Measurements from ENCODE around the gene ZNF565.

The ZNF565 gene

DNA sequence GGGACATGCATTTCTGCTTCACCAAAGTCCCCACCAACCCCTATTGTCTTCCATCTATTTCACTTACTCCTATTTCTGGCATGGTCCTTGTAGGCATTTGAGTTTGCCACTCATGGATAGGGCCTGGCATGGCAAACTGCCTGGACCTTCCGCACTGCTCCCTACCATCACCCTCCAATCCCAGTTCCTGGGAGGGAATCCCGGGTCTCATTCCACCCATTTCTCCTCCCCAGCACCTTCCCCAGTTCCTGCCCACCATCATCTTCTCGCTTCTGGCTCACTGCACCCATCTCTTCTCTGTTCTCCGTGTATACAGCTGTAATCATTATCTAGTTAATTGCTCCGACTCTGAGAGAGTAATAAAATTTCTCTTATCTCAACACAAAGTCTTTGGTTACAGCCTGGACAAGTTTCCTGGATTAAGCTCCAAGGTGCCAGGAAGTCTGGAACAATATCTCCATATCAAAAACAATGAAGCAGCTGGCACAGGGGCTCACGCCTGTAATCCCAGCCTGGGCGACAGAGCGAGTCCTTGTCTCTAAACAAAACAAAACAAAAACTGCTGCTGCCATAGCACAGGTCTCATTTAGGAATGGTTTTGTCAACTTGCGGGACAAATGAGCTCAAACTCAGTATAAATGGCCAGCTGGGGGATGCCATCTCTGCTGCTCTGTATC, 45.2 kb downstream of the ZNF565 start:
- peak; percentile 12; the same call in 2 of the 3 replicates for ATAC-seq
- TF ChIP-seq POU6F1 (CRISPR knock-in tag; IDR thresholded peaks at IDR 0.05; ENCODE audit: borderline replicate concordance, low read depth) (no peak), TCF4 (CRISPR knock-in tag; IDR thresholded peaks at IDR 0.05; ENCODE audit: borderline replicate concordance) (peak; percentile 12; the same call in 1 of the 2 replicates), ISL1 (CRISPR knock-in tag; IDR thresholded peaks at IDR 0.05) (0 out of 2 replicates have a peak, but pooled peaks have one; percentile 8)

DNA sequence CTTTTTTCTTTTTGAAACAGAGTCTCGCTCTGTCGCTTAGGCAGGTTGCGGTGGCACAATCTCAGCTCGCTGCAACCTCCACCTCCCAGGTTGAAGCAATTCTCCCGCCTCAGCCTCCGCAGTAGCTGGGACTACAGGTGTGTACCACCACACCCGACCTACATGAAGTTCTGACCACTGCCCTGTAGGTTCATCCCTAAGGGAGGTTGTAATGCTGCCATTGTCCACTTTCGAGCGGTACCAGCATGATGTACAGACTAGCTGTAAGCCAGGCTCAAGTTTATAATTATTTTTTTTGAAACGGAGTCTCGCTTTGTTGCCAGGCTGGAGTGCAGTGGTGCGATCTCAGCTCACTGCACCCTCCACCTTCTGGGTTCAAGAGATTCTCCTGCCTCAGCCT, 50.7 kb downstream of the ZNF565 start:
- no peak for ATAC-seq

GRCh38 chr19:36160821-36161596, 53.5 kb downstream of the ZNF565 start:
- ATAC-seq: no peak
- TF ChIP-seq SNAI2 (CRISPR knock-in tag; IDR thresholded peaks at IDR 0.05) (no peak), TCF4 (CRISPR knock-in tag; IDR thresholded peaks at IDR 0.05; ENCODE audit: borderline replicate concordance) (no peak), ZNF70 (CRISPR knock-in tag; IDR thresholded peaks at IDR 0.05) (no peak), ESRRG (CRISPR knock-in tag; IDR thresholded peaks at IDR 0.05) (no peak), OSR1 (CRISPR knock-in tag; IDR thresholded peaks at IDR 0.05) (no peak), CREB5 (CRISPR knock-in tag; IDR thresholded peaks at IDR 0.05; ENCODE audit: low read depth) (no peak), ARNTL (CRISPR knock-in tag; IDR thresholded peaks at IDR 0.05; ENCODE audit: borderline replicate concordance, low read depth) (no peak), POU6F1 (CRISPR knock-in tag; IDR thresholded peaks at IDR 0.05; ENCODE audit: borderline replicate concordance, low read depth) (no peak), ZC3H10 (CRISPR knock-in tag; IDR thresholded peaks at IDR 0.05) (no peak), ZFP3 (CRISPR knock-in tag; IDR thresholded peaks at IDR 0.05) (no peak), TOX (CRISPR knock-in tag; IDR thresholded peaks at IDR 0.05; ENCODE audit: borderline replicate concordance) (no peak), TSHZ2 (CRISPR knock-in tag; IDR thresholded peaks at IDR 0.05) (no peak), ZFP30 (CRISPR knock-in tag; IDR thresholded peaks at IDR 0.05) (no peak), PPARA (CRISPR knock-in tag; IDR thresholded peaks at IDR 0.05; ENCODE audit: borderline replicate concordance) (no peak), ZNF565 (CRISPR knock-in tag; conservative IDR thresholded peaks at IDR 0.05; ENCODE audit: low read depth) (no peak)
- TF ChIP-seq, protein P1, sequence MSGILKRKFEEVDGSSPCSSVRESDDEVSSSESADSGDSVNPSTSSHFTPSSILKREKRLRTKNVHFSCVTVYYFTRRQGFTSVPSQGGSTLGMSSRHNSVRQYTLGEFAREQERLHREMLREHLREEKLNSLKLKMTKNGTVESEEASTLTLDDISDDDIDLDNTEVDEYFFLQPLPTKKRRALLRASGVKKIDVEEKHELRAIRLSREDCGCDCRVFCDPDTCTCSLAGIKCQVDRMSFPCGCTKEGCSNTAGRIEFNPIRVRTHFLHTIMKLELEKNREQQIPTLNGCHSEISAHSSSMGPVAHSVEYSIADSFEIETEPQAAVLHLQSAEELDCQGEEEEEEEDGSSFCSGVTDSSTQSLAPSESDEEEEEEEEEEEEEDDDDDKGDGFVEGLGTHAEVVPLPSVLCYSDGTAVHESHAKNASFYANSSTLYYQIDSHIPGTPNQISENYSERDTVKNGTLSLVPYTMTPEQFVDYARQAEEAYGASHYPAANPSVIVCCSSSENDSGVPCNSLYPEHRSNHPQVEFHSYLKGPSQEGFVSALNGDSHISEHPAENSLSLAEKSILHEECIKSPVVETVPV (CRISPR knock-in tag; IDR thresholded peaks at IDR 0.05): no peak
- TF ChIP-seq, protein P2, sequence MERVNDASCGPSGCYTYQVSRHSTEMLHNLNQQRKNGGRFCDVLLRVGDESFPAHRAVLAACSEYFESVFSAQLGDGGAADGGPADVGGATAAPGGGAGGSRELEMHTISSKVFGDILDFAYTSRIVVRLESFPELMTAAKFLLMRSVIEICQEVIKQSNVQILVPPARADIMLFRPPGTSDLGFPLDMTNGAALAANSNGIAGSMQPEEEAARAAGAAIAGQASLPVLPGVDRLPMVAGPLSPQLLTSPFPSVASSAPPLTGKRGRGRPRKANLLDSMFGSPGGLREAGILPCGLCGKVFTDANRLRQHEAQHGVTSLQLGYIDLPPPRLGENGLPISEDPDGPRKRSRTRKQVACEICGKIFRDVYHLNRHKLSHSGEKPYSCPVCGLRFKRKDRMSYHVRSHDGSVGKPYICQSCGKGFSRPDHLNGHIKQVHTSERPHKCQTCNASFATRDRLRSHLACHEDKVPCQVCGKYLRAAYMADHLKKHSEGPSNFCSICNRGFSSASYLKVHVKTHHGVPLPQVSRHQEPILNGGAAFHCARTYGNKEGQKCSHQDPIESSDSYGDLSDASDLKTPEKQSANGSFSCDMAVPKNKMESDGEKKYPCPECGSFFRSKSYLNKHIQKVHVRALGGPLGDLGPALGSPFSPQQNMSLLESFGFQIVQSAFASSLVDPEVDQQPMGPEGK (CRISPR knock-in tag; IDR thresholded peaks at IDR 0.05; ENCODE audit: borderline replicate concordance): no peak

More for the DNA sequence above, 50.7 kb downstream of the ZNF565 start:
- TF ChIP-seq ZNF70 (CRISPR knock-in tag; IDR thresholded peaks at IDR 0.05) (no peak), ESRRG (CRISPR knock-in tag; IDR thresholded peaks at IDR 0.05) (no peak), SNAI2 (CRISPR knock-in tag; IDR thresholded peaks at IDR 0.05) (no peak)
